Measurements from ENCODE around the gene OCA2.

OCA2 gene

DNA sequence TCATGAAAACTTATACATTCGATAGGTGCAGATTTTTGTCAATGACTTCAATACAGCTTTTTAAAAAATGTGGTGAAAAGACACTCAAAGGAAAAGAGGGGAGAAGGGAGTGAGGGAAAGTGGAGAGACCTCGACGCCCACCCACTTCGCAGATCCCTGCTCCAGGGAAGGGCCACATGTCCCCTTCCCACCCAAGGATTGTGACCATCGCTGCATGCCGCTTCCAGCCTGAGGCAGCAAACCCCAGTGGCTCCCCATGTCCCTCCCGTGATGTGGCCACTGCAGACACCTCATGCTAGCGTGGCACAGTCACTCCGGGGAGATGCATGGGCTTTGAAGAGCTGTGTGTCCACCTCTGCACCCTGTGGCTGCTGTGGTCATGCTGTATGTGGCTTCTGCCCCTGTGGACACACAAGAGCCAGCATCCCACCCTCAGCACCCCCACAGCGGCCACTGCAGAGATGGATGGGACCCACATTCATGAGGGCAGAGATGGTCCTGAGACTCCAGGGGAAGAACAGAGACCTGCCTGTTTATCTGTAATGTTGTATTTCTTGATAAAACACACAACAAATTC is 230.2 kb downstream of the OCA2 start:
- H3K4me3 Mint-ChIP-seq = no peak overlapping the region
- H3K27me3 Mint-ChIP-seq = no peaks in the 10 kb centered on the region
- ATAC-seq (ENCODE audit: low read depth) (no peak), DNase-seq (ENCODE audit: low spot score in 2 of 2) (no peak)
- no peaks in the 10 kb centered on the region for H3K36me3 Mint-ChIP-seq
- H3K27ac Mint-ChIP-seq = no peak overlapping the region
- H3K9me3 Mint-ChIP-seq = peaks cover 4% of the 10 kb centered on the region
- no peaks in the 10 kb centered on the region for H3K4me1 Mint-ChIP-seq

DNA sequence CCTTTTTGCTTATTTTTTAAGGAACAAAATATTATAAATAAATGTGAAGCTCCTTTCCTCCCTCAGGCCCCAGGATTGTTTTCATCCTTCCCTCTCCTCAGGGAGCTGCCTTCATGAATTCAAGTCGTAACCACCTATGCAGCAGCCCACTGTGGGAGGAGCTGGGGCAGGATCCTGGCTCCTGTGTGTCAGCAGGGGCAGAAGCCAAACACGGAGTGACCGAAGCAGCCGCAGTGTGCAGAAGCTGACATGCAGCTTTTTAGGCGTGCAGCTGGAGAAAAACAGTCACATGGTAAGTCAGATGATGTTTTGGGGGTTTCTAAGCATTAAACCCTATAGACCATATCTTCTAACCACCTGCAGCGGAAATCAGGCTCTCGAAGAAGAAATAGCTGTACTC is 231.3 kb downstream of the OCA2 start:
- no peak overlapping the region for H3K4me3 Mint-ChIP-seq
- H3K36me3 Mint-ChIP-seq = no peaks in the 10 kb centered on the region
- no peaks in the 10 kb centered on the region for H3K4me1 Mint-ChIP-seq
- H3K27ac Mint-ChIP-seq = no peak overlapping the region
- H3K27me3 Mint-ChIP-seq = no peaks in the 10 kb centered on the region
- ATAC-seq (ENCODE audit: low read depth) (peak; percentile 51), DNase-seq (ENCODE audit: low spot score in 2 of 2) (no peak)
- peaks cover 4% of the 10 kb centered on the region for H3K9me3 Mint-ChIP-seq

DNA sequence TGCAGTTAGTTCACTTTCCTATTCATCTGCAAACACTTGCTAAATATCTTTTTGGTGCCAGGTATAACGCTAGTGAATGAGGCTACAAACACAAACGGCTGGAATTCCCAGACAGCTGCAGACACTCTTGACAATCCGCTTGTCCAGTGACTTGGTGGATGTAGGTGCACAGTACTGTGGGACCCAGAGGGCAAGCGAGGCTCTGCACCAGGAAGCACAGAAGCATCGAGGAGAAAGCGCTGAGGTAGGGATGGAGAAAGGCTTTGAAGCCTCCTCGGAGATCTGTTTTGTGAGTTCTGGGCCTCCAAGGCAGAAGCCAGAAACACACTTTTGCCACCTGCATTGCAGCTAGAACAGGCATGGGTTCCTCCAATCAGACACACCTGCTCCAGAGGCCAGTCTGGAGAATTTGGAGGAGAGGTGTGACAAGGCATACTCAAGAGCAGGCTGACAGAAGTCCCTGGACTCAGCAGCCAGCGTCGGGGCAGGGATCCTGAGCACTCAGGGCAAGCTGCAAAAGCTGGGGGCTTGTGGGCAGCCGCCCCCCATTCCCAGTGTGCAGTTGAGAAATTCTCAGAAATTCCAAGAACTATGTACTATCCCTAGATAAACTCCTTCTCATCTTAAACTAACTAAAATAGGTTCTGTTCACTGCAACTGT is 232.5 kb downstream of the OCA2 start:
- Mint-ChIP-seq H3K4me1 (no peaks in the 10 kb centered on the region), H3K9me3 (peaks cover 4% of the 10 kb centered on the region), H3K27me3 (no peaks in the 10 kb centered on the region), H3K27ac (no peak overlapping the region), H3K36me3 (no peaks in the 10 kb centered on the region), H3K4me3 (no peak overlapping the region)
- ATAC-seq (ENCODE audit: low read depth) (no peak), DNase-seq (ENCODE audit: low spot score in 2 of 2) (no peak)

DNA sequence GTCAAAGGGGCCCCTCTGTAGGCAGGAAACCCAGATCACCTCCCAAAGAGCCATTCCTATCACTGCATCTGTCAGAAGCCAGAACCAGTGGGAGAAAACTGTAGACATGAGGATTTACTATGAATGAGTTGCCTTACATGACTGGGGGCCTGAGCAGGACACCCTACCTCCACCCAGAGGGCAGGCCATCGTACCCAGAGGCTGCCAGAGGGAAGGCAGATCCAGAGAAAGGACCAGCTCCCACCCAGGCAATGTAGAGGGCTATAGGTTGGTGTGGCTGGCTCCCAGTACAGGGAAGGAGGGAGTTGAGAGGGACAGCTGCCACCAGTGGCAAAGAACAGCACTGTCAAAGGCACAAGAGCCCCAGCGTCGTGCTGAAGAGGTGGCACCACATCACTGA is 233.2 kb downstream of the OCA2 start:
- ATAC-seq (ENCODE audit: low read depth) (no peak), DNase-seq (ENCODE audit: low spot score in 2 of 2) (no peak)
- no peaks in the 10 kb centered on the region for H3K27me3 Mint-ChIP-seq
- H3K4me1 Mint-ChIP-seq = no peaks in the 10 kb centered on the region
- H3K36me3 Mint-ChIP-seq = no peaks in the 10 kb centered on the region
- H3K4me3 Mint-ChIP-seq = no peak overlapping the region
- H3K27ac Mint-ChIP-seq = no peak overlapping the region
- H3K9me3 Mint-ChIP-seq = peaks cover 8% of the 10 kb centered on the region

DNA sequence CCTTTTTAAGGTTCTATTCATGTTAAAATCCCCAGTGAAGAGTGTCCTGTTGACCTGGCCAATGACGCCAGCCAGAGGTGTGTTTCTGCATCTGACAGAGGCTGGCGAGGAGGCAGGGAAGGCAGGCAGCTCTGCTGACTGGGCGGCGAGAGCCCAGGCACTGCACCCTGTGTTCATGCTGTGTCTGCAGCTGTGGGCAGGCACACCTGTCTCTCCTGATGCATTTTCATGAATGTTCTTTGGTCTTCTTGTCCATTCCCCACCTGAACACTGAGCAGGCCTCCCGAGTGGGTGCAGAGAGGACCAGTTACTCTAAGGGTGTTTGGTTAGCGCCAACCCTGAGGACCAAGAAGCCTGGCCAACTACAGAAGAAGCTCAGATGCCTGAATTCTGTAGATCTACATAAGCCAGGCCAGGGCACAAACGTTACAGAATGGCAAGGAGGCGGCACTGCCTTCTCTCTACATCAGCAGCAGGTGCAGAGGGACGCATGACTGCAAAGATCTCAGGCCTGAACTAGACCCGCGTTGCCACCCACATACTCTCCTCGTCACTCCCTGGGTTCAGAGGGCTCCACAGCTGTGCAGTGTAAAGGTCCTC is 233.7 kb downstream of the OCA2 start:
- peak; percentile 69 for ATAC-seq (ENCODE audit: low read depth)
- no peaks in the 10 kb centered on the region for H3K36me3 Mint-ChIP-seq
- H3K27me3 Mint-ChIP-seq = no peaks in the 10 kb centered on the region
- H3K9me3 Mint-ChIP-seq = peaks cover 10% of the 10 kb centered on the region
- H3K27ac Mint-ChIP-seq = no peak overlapping the region
- no peak for DNase-seq (ENCODE audit: low spot score in 2 of 2)
- H3K4me1 Mint-ChIP-seq = no peaks in the 10 kb centered on the region
- H3K4me3 Mint-ChIP-seq = no peak overlapping the region

DNA sequence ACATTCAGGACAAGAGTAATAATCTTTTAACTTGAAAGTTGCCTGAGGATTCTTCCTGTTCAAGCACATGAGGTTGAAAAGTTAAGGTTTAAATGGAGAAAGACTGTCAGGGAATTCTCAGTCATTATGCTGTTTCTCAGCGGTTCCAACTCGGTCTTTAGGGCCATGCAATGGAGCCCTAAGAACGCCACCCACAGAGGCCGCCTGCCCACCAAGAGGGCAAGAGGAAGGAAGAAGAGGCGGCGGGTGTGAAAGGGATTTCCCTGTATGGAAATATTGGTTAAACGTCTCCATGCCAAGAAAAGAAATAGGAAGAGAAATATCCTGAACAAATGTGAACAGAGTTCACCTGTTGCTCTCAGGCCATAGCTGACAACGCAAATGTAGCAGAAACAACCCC is 234.4 kb downstream of the OCA2 start:
- H3K4me3 Mint-ChIP-seq = no peak overlapping the region
- no peaks in the 10 kb centered on the region for H3K27me3 Mint-ChIP-seq
- H3K27ac Mint-ChIP-seq = no peak overlapping the region
- no peak for DNase-seq (ENCODE audit: low spot score in 2 of 2)
- H3K9me3 Mint-ChIP-seq = peaks cover 9% of the 10 kb centered on the region
- ATAC-seq (ENCODE audit: low read depth) = no peak
- H3K4me1 Mint-ChIP-seq = no peaks in the 10 kb centered on the region
- no peaks in the 10 kb centered on the region for H3K36me3 Mint-ChIP-seq

DNA sequence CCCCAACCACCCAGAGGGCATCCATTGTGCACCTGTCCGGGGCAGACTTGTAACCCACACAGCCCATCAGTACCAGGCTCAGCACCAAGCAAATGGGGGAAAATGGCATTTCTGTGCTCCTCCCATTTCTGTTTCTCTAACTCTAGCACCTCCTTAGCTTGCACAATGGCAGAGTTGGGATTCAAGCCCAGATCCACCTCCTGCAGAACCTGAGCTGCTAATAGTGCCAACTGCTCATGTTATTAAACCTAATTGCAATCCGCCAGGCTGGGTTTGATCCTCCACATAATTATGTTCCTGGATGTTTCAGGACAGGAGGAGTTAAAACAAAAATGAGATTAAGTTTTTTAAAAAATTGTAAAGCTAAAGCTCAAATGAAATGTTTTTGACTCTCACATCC is 235.0 kb downstream of the OCA2 start:
- Mint-ChIP-seq H3K4me3 (no peak overlapping the region), H3K27me3 (no peaks in the 10 kb centered on the region), H3K27ac (no peak overlapping the region), H3K9me3 (peaks cover 9% of the 10 kb centered on the region), H3K4me1 (no peaks in the 10 kb centered on the region), H3K36me3 (no peaks in the 10 kb centered on the region)
- no peak for DNase-seq (ENCODE audit: low spot score in 2 of 2)
- no peak for ATAC-seq (ENCODE audit: low read depth)

DNA sequence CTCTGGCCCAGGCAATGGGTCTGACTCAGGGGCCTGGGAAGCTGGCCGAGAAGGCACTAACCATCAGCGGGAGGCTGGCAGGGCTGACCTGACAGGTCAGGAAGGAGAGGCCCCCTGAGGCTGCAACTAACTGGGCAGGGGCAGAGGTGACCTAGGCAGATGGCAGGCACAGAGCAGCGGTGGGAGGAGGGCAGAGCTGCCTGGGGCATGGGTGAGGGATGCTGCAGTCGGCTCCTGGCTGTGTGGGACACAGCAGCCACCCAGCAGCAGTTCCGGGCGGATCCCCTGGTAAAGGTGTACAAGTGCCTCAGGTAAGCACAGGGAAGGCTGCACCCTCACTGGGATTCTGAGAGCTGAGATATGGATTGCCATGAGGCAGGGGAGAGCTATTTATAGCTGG is 236.1 kb downstream of the OCA2 start:
- DNase-seq (ENCODE audit: low spot score in 2 of 2) (no peak), ATAC-seq (ENCODE audit: low read depth) (no peak)
- peaks cover 13% of the 10 kb centered on the region for H3K9me3 Mint-ChIP-seq
- no peak overlapping the region for H3K27ac Mint-ChIP-seq
- no peaks in the 10 kb centered on the region for H3K27me3 Mint-ChIP-seq
- H3K4me3 Mint-ChIP-seq = no peak overlapping the region
- no peaks in the 10 kb centered on the region for H3K36me3 Mint-ChIP-seq
- H3K4me1 Mint-ChIP-seq = no peaks in the 10 kb centered on the region

DNA sequence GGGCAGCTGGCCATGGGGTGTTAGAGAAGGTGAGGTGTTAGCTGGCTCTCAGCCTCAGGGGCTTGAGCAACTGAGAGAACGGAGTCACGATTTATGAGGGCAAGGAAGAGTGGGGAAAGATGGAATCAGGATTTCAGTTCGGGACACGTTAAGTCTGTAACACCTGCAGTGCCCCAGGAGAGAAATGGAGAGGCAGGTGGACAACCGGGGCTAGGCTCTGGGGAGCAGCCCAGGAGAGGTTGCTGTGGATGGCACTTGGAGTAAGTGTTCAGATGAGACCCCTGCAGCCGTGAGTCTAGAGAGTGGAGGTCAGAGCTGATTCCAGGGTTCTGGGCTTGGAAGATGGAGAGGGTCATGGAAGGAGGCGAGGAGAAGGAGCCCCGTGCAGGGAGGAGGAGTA is 237.9 kb downstream of the OCA2 start:
- peaks cover 21% of the 10 kb centered on the region for H3K9me3 Mint-ChIP-seq
- no peak for ATAC-seq (ENCODE audit: low read depth)
- DNase-seq (ENCODE audit: low spot score in 2 of 2) = no peak
- H3K4me3 Mint-ChIP-seq = no peak overlapping the region
- no peaks in the 10 kb centered on the region for H3K4me1 Mint-ChIP-seq
- H3K36me3 Mint-ChIP-seq = no peaks in the 10 kb centered on the region
- H3K27ac Mint-ChIP-seq = no peak overlapping the region
- no peaks in the 10 kb centered on the region for H3K27me3 Mint-ChIP-seq

DNA sequence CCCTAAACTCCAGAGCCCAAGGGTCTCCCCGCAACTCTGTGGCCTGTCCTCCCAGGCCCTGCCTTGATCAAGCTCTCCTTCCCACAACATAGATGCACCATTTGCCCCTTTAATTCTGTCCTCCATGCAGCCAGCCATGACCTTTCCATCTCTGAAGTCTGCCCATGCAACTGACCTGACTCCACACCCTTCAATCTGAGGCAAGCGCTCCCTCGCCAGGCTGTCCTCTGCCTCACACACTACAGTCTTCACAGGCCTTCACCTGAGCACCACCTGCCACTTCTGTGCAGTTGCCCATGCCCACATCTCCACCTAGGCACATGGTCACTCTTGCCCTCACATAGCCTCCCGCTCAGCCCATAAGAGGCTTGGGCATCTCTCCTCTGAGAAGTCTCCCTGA is 244.0 kb downstream of the OCA2 start:
- Mint-ChIP-seq H3K27ac (no peak overlapping the region), H3K36me3 (no peaks in the 10 kb centered on the region), H3K9me3 (peaks cover 16% of the 10 kb centered on the region), H3K4me3 (no peak overlapping the region), H3K27me3 (no peaks in the 10 kb centered on the region), H3K4me1 (no peaks in the 10 kb centered on the region)
- no peak for ATAC-seq (ENCODE audit: low read depth)
- DNase-seq (ENCODE audit: low spot score in 2 of 2) = no peak

DNA sequence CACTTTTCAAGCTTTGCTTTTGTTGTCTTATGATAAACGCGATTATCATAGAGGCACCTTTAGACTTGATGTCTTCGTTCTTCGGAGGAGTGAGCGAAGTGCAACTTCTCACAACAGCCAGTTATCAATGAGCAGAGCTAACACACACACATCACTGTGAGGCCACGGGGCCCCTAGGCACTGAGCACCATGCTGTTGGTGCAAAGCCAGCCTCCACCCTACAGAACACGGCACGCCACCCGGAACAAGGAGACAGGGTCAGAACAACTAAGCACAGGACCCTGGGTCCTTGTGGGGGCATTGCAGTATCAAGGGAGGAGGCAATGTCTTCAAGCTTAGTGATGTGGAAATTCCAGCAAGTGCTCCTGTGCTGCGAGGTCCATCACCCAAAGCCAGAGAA is 244.5 kb downstream of the OCA2 start:
- H3K4me1 Mint-ChIP-seq = no peaks in the 10 kb centered on the region
- H3K9me3 Mint-ChIP-seq = peaks cover 19% of the 10 kb centered on the region
- H3K36me3 Mint-ChIP-seq = no peaks in the 10 kb centered on the region
- no peaks in the 10 kb centered on the region for H3K27me3 Mint-ChIP-seq
- DNase-seq (ENCODE audit: low spot score in 2 of 2) (no peak), ATAC-seq (ENCODE audit: low read depth) (no peak)
- no peak overlapping the region for H3K27ac Mint-ChIP-seq
- no peak overlapping the region for H3K4me3 Mint-ChIP-seq

DNA sequence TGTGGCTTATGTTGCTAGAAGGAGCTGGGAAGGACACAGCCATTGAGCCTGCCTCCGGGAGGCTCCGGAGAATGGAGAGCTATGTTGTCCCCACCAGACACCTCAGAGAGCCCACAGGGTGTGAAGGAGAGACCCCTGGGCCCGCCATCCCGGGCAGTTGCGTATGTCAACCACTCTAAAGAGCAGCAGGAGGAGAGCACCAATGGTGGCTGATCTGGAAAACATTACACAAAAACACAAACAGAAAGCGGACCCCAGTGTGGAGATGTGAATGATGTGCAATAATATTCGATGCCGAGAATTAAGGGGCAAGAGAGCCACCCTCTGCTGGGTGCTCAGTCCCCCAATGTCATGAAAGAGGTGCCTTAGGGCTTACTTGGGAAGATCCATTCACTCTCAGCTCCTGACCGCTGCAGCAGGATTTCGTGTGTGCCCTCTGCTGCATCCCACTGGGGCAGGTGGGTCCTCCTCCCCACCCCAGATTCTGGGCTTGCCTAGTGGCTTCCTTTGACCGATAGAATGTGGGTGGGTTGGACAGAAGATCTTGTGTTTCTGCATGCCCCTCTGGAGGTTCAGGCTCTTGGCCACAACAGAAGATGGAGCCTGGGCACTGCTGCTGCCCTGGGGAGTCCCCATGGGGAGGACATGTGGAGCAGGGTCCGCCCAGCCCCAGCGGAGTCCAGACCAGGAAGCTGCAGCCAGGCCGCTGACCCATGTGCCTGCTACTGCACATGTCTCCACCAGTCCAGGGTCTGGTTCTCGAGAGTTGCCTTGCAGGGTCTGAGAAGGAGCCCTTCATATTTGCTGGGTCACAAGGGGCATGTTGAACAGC is 245.3 kb downstream of the OCA2 start:
- H3K27ac Mint-ChIP-seq = no peak overlapping the region
- H3K4me3 Mint-ChIP-seq = no peak overlapping the region
- DNase-seq (ENCODE audit: low spot score in 2 of 2) = no peak
- no peaks in the 10 kb centered on the region for H3K4me1 Mint-ChIP-seq
- H3K9me3 Mint-ChIP-seq = peaks cover 17% of the 10 kb centered on the region
- no peaks in the 10 kb centered on the region for H3K36me3 Mint-ChIP-seq
- H3K27me3 Mint-ChIP-seq = no peaks in the 10 kb centered on the region
- ATAC-seq (ENCODE audit: low read depth) = no peak

DNA sequence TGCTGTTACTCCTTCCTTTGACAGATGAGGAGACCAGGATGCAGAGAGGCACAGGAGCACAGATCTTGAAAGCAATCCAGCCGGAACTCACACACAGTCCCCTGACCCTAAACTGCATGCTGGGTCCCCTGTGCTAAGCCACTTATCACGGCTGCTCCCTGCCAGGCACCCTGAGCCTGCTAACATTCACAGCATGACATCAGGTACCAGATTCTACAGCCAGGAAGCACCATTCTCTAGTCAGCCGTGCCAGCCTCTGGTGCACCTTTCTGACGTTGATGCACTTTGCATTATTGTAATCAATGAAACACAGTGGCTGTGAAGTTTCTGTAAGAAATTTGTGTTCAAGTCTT is 247.3 kb downstream of the OCA2 start:
- DNase-seq (ENCODE audit: low spot score in 2 of 2) = no peak
- Mint-ChIP-seq H3K36me3 (no peaks in the 10 kb centered on the region), H3K27me3 (no peaks in the 10 kb centered on the region), H3K9me3 (peaks cover 8% of the 10 kb centered on the region), H3K27ac (no peak overlapping the region), H3K4me3 (no peak overlapping the region), H3K4me1 (no peaks in the 10 kb centered on the region)
- ATAC-seq (ENCODE audit: low read depth) = no peak

DNA sequence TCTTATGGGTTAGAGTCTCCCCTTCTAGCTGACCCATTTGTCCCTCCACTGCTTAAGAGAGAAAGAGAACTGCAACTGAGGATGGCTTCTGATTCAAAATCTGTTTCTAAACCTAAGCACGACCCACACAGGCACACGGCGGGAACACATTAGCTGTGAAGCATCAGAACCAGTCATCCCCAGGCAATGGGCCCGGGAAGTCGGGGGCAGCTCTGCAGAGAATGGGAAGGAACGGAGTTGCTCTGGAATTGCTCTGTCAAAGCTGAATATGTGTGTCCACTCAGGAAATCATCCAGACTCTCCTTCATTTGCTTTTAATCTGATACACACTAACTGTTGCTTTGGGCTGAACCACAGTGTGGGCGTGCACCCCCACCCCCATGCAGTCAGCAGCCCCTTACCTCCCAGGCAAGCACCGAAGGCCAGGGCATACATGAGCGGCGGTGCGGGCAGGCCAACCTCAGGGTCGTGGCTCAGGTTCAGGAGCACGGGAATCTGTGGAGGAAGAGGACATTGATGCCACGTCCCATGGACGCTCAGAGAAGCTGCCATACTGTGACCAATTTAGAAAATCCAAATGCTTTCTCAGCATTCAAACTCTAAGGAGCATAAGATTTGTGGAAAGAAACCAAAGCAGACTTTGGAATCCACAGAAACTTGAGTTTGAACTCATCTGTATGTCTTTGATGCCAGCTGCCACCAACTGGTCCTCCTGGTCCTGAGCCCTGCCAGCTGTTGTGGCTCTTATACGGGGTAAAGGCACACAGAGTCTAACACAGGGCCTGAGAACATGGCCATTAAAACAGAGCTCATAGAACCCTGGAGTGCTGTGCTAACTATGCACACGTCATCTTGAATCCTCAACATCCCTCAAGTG is 247.9 kb downstream of the OCA2 start:
- H3K27me3 Mint-ChIP-seq = no peaks in the 10 kb centered on the region
- H3K36me3 Mint-ChIP-seq = no peaks in the 10 kb centered on the region
- H3K4me1 Mint-ChIP-seq = no peaks in the 10 kb centered on the region
- peaks cover 6% of the 10 kb centered on the region for H3K9me3 Mint-ChIP-seq
- no peak overlapping the region for H3K27ac Mint-ChIP-seq
- no peak overlapping the region for H3K4me3 Mint-ChIP-seq
- ATAC-seq (ENCODE audit: low read depth) = no peak
- DNase-seq (ENCODE audit: low spot score in 2 of 2) = no peak

All from memory B cell (primary cell).